GM12878 (cell line): ENCODE measurements around the gene HPS5.

Source experiments
- BCL3 ChIP-seq: IDR thresholded peaks from 2 replicates; pipeline ENCODE4 v1.6.1; 2011; ENCODE audit warnings: borderline replicate concordance, low read depth, mild to moderate bottlenecking, moderate library complexity, low read length; ENCODE audit not compliant: insufficient read depth, poor library complexity, severe bottlenecking
- EP300 ChIP-seq, 2 experiments: fragments of 150-350 bp in 1 of 2; IDR thresholded peaks; 2 replicates each; pipeline ENCODE4 v1.6.1; 2011 to 2012; ENCODE audit warnings: low read depth in 2 of 2, low read length in 2 of 2, borderline replicate concordance in 1 of 2, improper control_type of control experiment in 1 of 2, inconsistent platforms in 1 of 2; ENCODE audit not compliant: control insufficient read depth in 1 of 2
- NFYA ChIP-seq: IDR thresholded peaks from 2 replicates; pipeline ENCODE4 v1.6.1; 2011; ENCODE audit warnings: low read depth, mild to moderate bottlenecking, low read length, improper control_type of control experiment, borderline replicate concordance
- POU2F2 ChIP-seq: IDR thresholded peaks from 3 replicates; pipeline ENCODE4 v1.6.1; 2011; ENCODE audit warnings: low read depth, mild to moderate bottlenecking, low read length, borderline replicate concordance
- RFX5 ChIP-seq: IDR thresholded peaks from 2 replicates; pipeline ENCODE4 v1.6.1; 2011; ENCODE audit warnings: low read depth, low read length, improper control_type of control experiment
- WRNIP1 ChIP-seq: IDR thresholded peaks from 2 replicates; pipeline ENCODE4 v1.6.1; 2011; ENCODE audit warnings: low read depth, low read length, improper control_type of control experiment, borderline replicate concordance
- ZNF24 ChIP-seq: fragments of 450-650 bp; IDR thresholded peaks from 2 replicates; pipeline ENCODE4 v1.6.1; 2017; ENCODE audit warnings: antibody characterized with exemption, mild to moderate bottlenecking
- TF ChIP-seq, protein P1 (sequence below), 3 experiments: IDR thresholded peaks in 2 of 3; conservative IDR thresholded peaks in 1 of 3; 2 replicates each; pipeline ENCODE4 v1.5.1; 2011; ENCODE audit warnings: low read depth in 3 of 3, low read length in 3 of 3, mild to moderate bottlenecking in 3 of 3, control low read depth in 2 of 3, moderate library complexity in 2 of 3, inconsistent platforms in 1 of 3, mixed read lengths in 1 of 3; ENCODE audit not compliant: control insufficient read depth in 2 of 3, insufficient read depth in 1 of 3; ENCODE audit errors: extremely low read depth in 1 of 3
- TF ChIP-seq, protein P2 (sequence below): fragments of 450-650 bp; IDR thresholded peaks from 2 replicates; pipeline ENCODE4 v1.6.1; 2016; ENCODE audit warnings: mild to moderate bottlenecking

- TF ChIP-seq, protein P1, sequence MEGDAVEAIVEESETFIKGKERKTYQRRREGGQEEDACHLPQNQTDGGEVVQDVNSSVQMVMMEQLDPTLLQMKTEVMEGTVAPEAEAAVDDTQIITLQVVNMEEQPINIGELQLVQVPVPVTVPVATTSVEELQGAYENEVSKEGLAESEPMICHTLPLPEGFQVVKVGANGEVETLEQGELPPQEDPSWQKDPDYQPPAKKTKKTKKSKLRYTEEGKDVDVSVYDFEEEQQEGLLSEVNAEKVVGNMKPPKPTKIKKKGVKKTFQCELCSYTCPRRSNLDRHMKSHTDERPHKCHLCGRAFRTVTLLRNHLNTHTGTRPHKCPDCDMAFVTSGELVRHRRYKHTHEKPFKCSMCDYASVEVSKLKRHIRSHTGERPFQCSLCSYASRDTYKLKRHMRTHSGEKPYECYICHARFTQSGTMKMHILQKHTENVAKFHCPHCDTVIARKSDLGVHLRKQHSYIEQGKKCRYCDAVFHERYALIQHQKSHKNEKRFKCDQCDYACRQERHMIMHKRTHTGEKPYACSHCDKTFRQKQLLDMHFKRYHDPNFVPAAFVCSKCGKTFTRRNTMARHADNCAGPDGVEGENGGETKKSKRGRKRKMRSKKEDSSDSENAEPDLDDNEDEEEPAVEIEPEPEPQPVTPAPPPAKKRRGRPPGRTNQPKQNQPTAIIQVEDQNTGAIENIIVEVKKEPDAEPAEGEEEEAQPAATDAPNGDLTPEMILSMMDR (IDR thresholded peaks at IDR 0.05 in 2 of 3, conservative IDR thresholded peaks at IDR 0.05 in 1 of 3; ENCODE audit: control insufficient read depth in 2 of 3, extremely low read depth in 1 of 3, insufficient read depth in 1 of 3, low read depth in 3 of 3, low read length in 3 of 3) = no peak
- no peak for TF ChIP-seq NFYA
- TF ChIP-seq EP300 (IDR thresholded peaks at IDR 0.05; ENCODE audit: borderline replicate concordance in 1 of 2, control insufficient read depth in 1 of 2, low read depth in 2 of 2, low read length in 2 of 2) = no peak
- no peak for TF ChIP-seq RFX5
- no peak for TF ChIP-seq WRNIP1
- TF ChIP-seq, protein P2, sequence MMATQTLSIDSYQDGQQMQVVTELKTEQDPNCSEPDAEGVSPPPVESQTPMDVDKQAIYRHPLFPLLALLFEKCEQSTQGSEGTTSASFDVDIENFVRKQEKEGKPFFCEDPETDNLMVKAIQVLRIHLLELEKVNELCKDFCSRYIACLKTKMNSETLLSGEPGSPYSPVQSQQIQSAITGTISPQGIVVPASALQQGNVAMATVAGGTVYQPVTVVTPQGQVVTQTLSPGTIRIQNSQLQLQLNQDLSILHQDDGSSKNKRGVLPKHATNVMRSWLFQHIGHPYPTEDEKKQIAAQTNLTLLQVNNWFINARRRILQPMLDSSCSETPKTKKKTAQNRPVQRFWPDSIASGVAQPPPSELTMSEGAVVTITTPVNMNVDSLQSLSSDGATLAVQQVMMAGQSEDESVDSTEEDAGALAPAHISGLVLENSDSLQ = no peak
- TF ChIP-seq POU2F2 = no peak
- TF ChIP-seq ZNF24 = no peak
- TF ChIP-seq BCL3 = no peak
These were observed 36.1 kb downstream of the HPS5 start for GRCh38 chr11:18285841-18286240.
